WTC11 (cell line): ENCODE results near the gene RAB11FIP3.

Source experiments
- ESRRA ChIP-seq: sonication (generic); formaldehyde crosslinking; IDR thresholded peaks from 2 replicates; pipeline ENCODE4 v1.8.1; 2022; ENCODE audit warnings: mild to moderate bottlenecking, missing genetic modification reagents, borderline replicate concordance
- USF2 ChIP-seq: sonication (generic); formaldehyde crosslinking; IDR thresholded peaks from 2 replicates; pipeline ENCODE4 v1.8.1; 2023; ENCODE audit warnings: mild to moderate bottlenecking, missing genetic modification reagents, moderate library complexity
- ZNF281 ChIP-seq: sonication (generic); formaldehyde crosslinking; IDR thresholded peaks from 2 replicates; pipeline ENCODE4 v1.8.0; 2023; ENCODE audit warnings: mild to moderate bottlenecking, missing genetic modification reagents

GRCh38 chr16:414395-415169, 10.9 kb upstream of the RAB11FIP3 start:
- TF ChIP-seq ESRRA (CRISPR knock-in tag) (no peak), USF2 (CRISPR knock-in tag) (no peak), ZNF281 (CRISPR knock-in tag) (no peak)
